ENCODE data around the gene SPIRE2. TPM values are rescaled to one million over a fixed set of nuclear protein-coding genes. Genes with fewer than 3 reads are reported as not detected.

The SPIRE2 gene
- total and polyA plus RNA-seq, 5 experiments from 2014 or later, result 0.16 to 2.3 (median 1.0) TPM; not detected in 2

- H3K9me3 Mint-ChIP-seq, result no peaks in the 10 kb centered on the region
- peak overlapping the region in 4 of 10 donors; percentile 8 to 86 (median 40) for H3K27ac Mint-ChIP-seq
- POLR2A ChIA-PET, result interaction anchor here (0.6 to 1.6 kb wide), 6 partner anchors 9 to 195 kb away, joined by 3 to 5 read pairs (median 3); no protein-coding TSS in a partner anchor
- no peaks in the 10 kb centered on the region for H3K36me3 Mint-ChIP-seq
- ATAC-seq (peak; percentile 75 to 80), DNase-seq (peak; percentile 49 to 88 (median 70))
- H3K4me1 Mint-ChIP-seq, result peaks cover 24 to 65% (median 46%) of the 10 kb centered on the region in 4 donors
- peak overlapping the region; percentile 63 to 88 (median 75) for H3K4me3 Mint-ChIP-seq
- H3K27me3 Mint-ChIP-seq, result peaks cover 4 to 28% (median 10%) of the 10 kb centered on the region in 5 donors
These were observed 89.6 kb downstream of the SPIRE2 start for GRCh38 chr16:89917773-89918452.

GRCh38 chr16:89918453-89919347, 90.4 kb downstream of the SPIRE2 start, which contains the start of gene MC1R:
Gene MC1R, plus strand, starts transcription at chr16:89918862. Its CDS starts 397 bp downstream, at chr16:89919259.
- POLR2A ChIA-PET, result interaction anchor here (0.5 to 1.6 kb wide), 5 partner anchors 32 to 196 kb away, joined by 3 to 5 read pairs (median 3); no protein-coding TSS in a partner anchor
- Mint-ChIP-seq H3K27me3 (peaks cover 4 to 28% (median 10%) of the 10 kb centered on the region in 5 donors), H3K4me1 (peaks cover 24 to 61% (median 46%) of the 10 kb centered on the region in 4 donors), H3K36me3 (no peaks in the 10 kb centered on the region), H3K27ac (peak within 1 kb of the TSS in 4 of 10 donors; percentile 8 to 86 (median 56)), H3K4me3 (peak within 1 kb of the TSS; percentile 63 to 88 (median 75)), H3K9me3 (no peaks in the 10 kb centered on the region)
- peak; percentile 52 to 55 for ATAC-seq
- peak in 7 of 10 donors; percentile 21 to 57 (median 37) for DNase-seq

DNA sequence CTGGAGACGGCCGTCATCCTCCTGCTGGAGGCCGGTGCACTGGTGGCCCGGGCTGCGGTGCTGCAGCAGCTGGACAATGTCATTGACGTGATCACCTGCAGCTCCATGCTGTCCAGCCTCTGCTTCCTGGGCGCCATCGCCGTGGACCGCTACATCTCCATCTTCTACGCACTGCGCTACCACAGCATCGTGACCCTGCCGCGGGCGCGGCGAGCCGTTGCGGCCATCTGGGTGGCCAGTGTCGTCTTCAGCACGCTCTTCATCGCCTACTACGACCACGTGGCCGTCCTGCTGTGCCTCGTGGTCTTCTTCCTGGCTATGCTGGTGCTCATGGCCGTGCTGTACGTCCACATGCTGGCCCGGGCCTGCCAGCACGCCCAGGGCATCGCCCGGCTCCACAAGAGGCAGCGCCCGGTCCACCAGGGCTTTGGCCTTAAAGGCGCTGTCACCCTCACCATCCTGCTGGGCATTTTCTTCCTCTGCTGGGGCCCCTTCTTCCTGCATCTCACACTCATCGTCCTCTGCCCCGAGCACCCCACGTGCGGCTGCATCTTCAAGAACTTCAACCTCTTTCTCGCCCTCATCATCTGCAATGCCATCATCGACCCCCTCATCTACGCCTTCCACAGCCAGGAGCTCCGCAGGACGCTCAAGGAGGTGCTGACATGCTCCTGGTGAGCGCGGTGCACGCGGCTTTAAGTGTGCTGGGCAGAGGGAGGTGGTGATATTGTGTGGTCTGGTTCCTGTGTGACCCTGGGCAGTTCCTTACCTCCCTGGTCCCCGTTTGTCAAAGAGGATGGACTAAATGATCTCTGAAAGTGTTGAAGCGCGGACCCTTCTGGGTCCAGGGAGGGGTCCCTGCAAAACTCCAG, 91.5 kb downstream of the SPIRE2 start:
- no peaks in the 10 kb centered on the region for H3K36me3 Mint-ChIP-seq
- H3K27ac Mint-ChIP-seq, result peak overlapping the region in 5 of 10 donors; percentile 2 to 68 (median 46)
- peak overlapping the region in 9 of 10 donors; percentile 24 to 84 (median 55) for H3K4me3 Mint-ChIP-seq
- peaks cover 18 to 58% (median 44%) of the 10 kb centered on the region in 4 donors for H3K4me1 Mint-ChIP-seq
- peaks cover 4 to 34% (median 17%) of the 10 kb centered on the region in 5 donors for H3K27me3 Mint-ChIP-seq
- no peak for DNase-seq
- no peak for ATAC-seq
- no peaks in the 10 kb centered on the region for H3K9me3 Mint-ChIP-seq
- POLR2A ChIA-PET, result no interaction called here

- ATAC-seq (no peak), DNase-seq (no peak)
- no peaks in the 10 kb centered on the region for H3K36me3 Mint-ChIP-seq
- peaks cover 4 to 40% (median 19%) of the 10 kb centered on the region in 5 donors for H3K27me3 Mint-ChIP-seq
- no peak overlapping the region for H3K27ac Mint-ChIP-seq
- H3K4me1 Mint-ChIP-seq, result peaks cover 18 to 56% (median 47%) of the 10 kb centered on the region in 4 donors
- H3K4me3 Mint-ChIP-seq, result peak overlapping the region in 3 of 10 donors; percentile 18 to 29 (median 24)
- POLR2A ChIA-PET, result no interaction called here
- H3K9me3 Mint-ChIP-seq, result no peaks in the 10 kb centered on the region
These were observed 92.4 kb downstream of the SPIRE2 start for GRCh38 chr16:89920723-89921122.

Other genes starting within 250 kb of the SPIRE2 start
- not detected for gene DPEP1, start 214.8 kb upstream of the SPIRE2 start, total RNA-seq
- gene DPEP1, start 214.8 kb upstream of the SPIRE2 start, polyA plus RNA-seq, result not detected
- gene CHMP1A, start 170.8 kb upstream of the SPIRE2 start, total RNA-seq, result 10 to 100 TPM; 75.3 to 75.4 TPM
- 10 to 100 TPM; 48.9 to 58.3 (median 52.7) TPM for gene CHMP1A, start 170.8 kb upstream of the SPIRE2 start, polyA plus RNA-seq
- gene SPATA33, start 170.6 kb upstream of the SPIRE2 start, total RNA-seq, result 1 to 10 TPM; 6.2 to 7.7 TPM
- 1 to 10 TPM; 1.7 to 3.0 (median 2.3) TPM for gene SPATA33, start 170.6 kb upstream of the SPIRE2 start, polyA plus RNA-seq
- gene CDK10, start 141.8 kb upstream of the SPIRE2 start, total RNA-seq, result 100 to 1,000 TPM; 129 to 135 TPM
- gene CDK10, start 141.8 kb upstream of the SPIRE2 start, polyA plus RNA-seq, result 10 to 100 TPM; 25.4 to 63.3 (median 27.3) TPM
- gene SPATA2L, start 126.8 kb upstream of the SPIRE2 start, total RNA-seq, result 1 to 10 TPM; 6.9 to 8.1 TPM
- 1 to 10 TPM; 3.5 to 6.4 (median 5.4) TPM for gene SPATA2L, start 126.8 kb upstream of the SPIRE2 start, polyA plus RNA-seq
- gene VPS9D1, start 107.6 kb upstream of the SPIRE2 start, total RNA-seq, result 10 to 100 TPM; 16.5 to 17.0 TPM
- 1 to 10 TPM in 1 of 3 donors, under 1 TPM in 2; 0.53 to 1.3 (median 0.91) TPM for gene VPS9D1, start 107.6 kb upstream of the SPIRE2 start, polyA plus RNA-seq
- 100 to 1,000 TPM; 168 to 171 TPM for gene ZNF276, start 106.9 kb upstream of the SPIRE2 start, total RNA-seq
- 10 to 100 TPM; 15.0 to 56.0 (median 19.6) TPM for gene ZNF276, start 106.9 kb upstream of the SPIRE2 start, polyA plus RNA-seq
- gene FANCA, start 11.8 kb upstream of the SPIRE2 start, total RNA-seq, result 1 to 10 TPM; 3.7 to 6.1 TPM
- gene FANCA, start 11.8 kb upstream of the SPIRE2 start, polyA plus RNA-seq, result 1 to 10 TPM in 2 of 3 donors, under 1 TPM in 1; 0.98 to 7.4 (median 1.5) TPM
- gene TCF25, start 45.1 kb downstream of the SPIRE2 start, total RNA-seq, result 100 to 1,000 TPM; 260 to 294 TPM
- 100 to 1,000 TPM in 1 of 3 donors, 10 to 100 TPM in 2; 86.8 to 107 (median 95.4) TPM for gene TCF25, start 45.1 kb downstream of the SPIRE2 start, polyA plus RNA-seq
- gene MC1R, start 90.4 kb downstream of the SPIRE2 start, total RNA-seq, result 10 to 100 TPM; 10.2 to 10.3 TPM
- gene MC1R, start 90.4 kb downstream of the SPIRE2 start, polyA plus RNA-seq, result under 1 TPM in 1 of 3 donors, not detected in 2; 0.63 TPM
- under 1 TPM in 1 of 2 experiments, not detected in 1; 0.31 TPM for gene TUBB3, start 94.9 kb downstream of the SPIRE2 start, total RNA-seq
- gene TUBB3, start 94.9 kb downstream of the SPIRE2 start, polyA plus RNA-seq, result not detected
- gene DEF8, start 120.3 kb downstream of the SPIRE2 start, total RNA-seq, result 10 to 100 TPM; 44.3 to 48.1 TPM
- 10 to 100 TPM; 21.5 to 26.3 (median 25.8) TPM for gene DEF8, start 120.3 kb downstream of the SPIRE2 start, polyA plus RNA-seq
- gene DBNDD1, start 191.0 kb downstream of the SPIRE2 start, total RNA-seq, result under 1 TPM; 0.57 to 0.99 TPM
- gene DBNDD1, start 191.0 kb downstream of the SPIRE2 start, polyA plus RNA-seq, result 1 to 10 TPM; 2.8 to 3.5 (median 3.3) TPM
- gene PRDM7, start 248.9 kb downstream of the SPIRE2 start, total RNA-seq, result not detected
- not detected for gene PRDM7, start 248.9 kb downstream of the SPIRE2 start, polyA plus RNA-seq